Measurements from ENCODE around the gene PRL.

GRCh38 chr6:22284666-22285065 lies 12.2 kb downstream of the PRL start:
- no peak for TF ChIP-seq ZNF138 (CRISPR knock-in tag; conservative IDR thresholded peaks at IDR 0.05)
- no peak for TF ChIP-seq CREB1 (CRISPR knock-in tag; IDR thresholded peaks at IDR 0.05)
- TF ChIP-seq ZNF671 (CRISPR knock-in tag; IDR thresholded peaks at IDR 0.05): no peak
- TF ChIP-seq CTCF (IDR thresholded peaks at IDR 0.05): no peak
- no peak for TF ChIP-seq MYBL2 (CRISPR knock-in tag; IDR thresholded peaks at IDR 0.05)
- TF ChIP-seq SP1 (CRISPR knock-in tag; conservative IDR thresholded peaks at IDR 0.05): no peak
- TF ChIP-seq ELF4 (CRISPR knock-in tag; IDR thresholded peaks at IDR 0.05; ENCODE audit: low read depth): no peak
- TF ChIP-seq NR2C2 (CRISPR knock-in tag; IDR thresholded peaks at IDR 0.05): no peak

Data from WTC11 (cell line).